ENCODE results near the gene EVA1A.
"Not testable (repeated sequence)": the region's sequence is repeated elsewhere in the genome, so short reads cannot be mapped to it uniquely, and the experiment has no call there.

- not testable (repeated sequence) for TF ChIP-seq POLR2A (IDR thresholded peaks at IDR 0.05; ENCODE audit: low read length); GATA1 (IDR thresholded peaks at IDR 0.05; ENCODE audit: low read depth, low read length)
Measured at GRCh38 chr2:75486735-75487134, 74.0 kb downstream of the EVA1A start.
